ENCODE measurements around the gene SNRNP27.

GRCh38 chr2:69946351-69947324 is 52.9 kb downstream of the SNRNP27 start:
- TF ChIP-seq CTCF (conservative IDR thresholded peaks at IDR 0.05 in 1 of 2, IDR thresholded peaks at IDR 0.05 in 1 of 2; ENCODE audit: low read depth in 1 of 2, low read length in 2 of 2) (no peak), EZH2 (IDR thresholded peaks at IDR 0.05; ENCODE audit: low read length, missing control alignments) (no peak)
